Fibroblast of skin of scalp (primary cell): ENCODE measurements around the gene VDR.

Experiments
- DNase-seq: peaks from one replicate; pipeline ENCODE4 v3.0.0-alpha.2; 2013

Gene VDR

GRCh38 chr12:47793015-47793681 lies 111.6 kb downstream of the VDR start:
- no peak for DNase-seq

GRCh38 chr12:47791874-47792273 lies 112.9 kb downstream of the VDR start:
- no peak for DNase-seq
